PFSK-1 (cell line): ENCODE measurements around the gene HOXA2.

ENCODE experiments used
- POLR2AphosphoS5 ChIP-seq: IDR thresholded peaks from 2 replicates; pipeline ENCODE4 v1.6.1; 2012; ENCODE audit warnings: low read depth, mild to moderate bottlenecking, control low read depth, low read length, moderate library complexity
- SIN3A ChIP-seq: IDR thresholded peaks from 2 replicates; pipeline ENCODE4 v1.6.1; 2012; ENCODE audit warnings: mild to moderate bottlenecking, low read length, moderate library complexity, borderline replicate concordance; ENCODE audit not compliant: insufficient read depth
- TAF1 ChIP-seq: IDR thresholded peaks from 2 replicates; pipeline ENCODE4 v1.6.1; 2012; ENCODE audit warnings: low read length, control low read depth, borderline replicate concordance; ENCODE audit not compliant: insufficient read depth
- TF ChIP-seq, protein P1 (sequence below), 2 experiments: IDR thresholded peaks; 2 replicates each; pipeline versions ENCODE4 v1.6.1 to v1.8.0; 2011 to 2012; ENCODE audit warnings: low read depth in 2 of 2, low read length in 2 of 2, control low read depth in 1 of 2, inconsistent platforms in 1 of 2, mild to moderate bottlenecking in 1 of 2, moderate library complexity in 1 of 2; ENCODE audit not compliant: insufficient read depth in 1 of 2

DNA sequence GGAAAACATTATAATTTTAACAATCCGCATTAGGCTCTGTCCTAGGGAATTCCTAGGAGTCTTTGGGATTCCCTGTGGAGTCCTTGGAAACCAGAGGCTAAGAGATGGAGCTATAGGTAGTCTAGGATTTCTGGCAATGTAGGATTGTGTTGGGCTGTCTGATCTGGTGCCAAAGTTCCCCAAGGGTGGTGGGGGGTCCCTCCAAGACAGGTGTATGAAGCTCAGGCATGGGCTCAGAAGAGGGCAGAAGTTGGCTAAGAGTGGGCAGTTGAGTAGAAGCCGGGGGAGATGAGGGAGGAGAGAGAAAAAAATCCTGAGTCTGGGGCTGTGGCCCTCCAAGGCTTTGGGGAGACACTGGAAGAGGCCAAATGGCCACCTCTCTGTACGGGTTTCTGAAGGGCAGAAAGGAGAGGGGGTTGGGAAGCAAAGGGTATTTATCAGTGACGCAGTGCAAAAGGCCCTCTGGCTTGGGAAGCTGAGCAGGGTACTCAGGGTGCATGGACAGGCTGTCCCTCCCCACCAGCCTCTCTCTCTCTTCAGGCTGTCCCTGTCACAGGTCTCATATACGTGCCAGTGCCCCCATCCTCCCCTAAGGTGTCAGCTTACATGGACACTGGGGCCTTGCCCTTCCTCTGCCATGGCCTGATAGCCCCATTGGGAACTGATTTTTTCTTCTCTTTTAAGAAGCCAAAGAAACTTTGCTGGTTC lies 44.2 kb upstream of the HOXA2 start:
- TF ChIP-seq POLR2AphosphoS5 = no peak
- TF ChIP-seq TAF1 = no peak
- no peak for TF ChIP-seq SIN3A
- TF ChIP-seq, protein P1, sequence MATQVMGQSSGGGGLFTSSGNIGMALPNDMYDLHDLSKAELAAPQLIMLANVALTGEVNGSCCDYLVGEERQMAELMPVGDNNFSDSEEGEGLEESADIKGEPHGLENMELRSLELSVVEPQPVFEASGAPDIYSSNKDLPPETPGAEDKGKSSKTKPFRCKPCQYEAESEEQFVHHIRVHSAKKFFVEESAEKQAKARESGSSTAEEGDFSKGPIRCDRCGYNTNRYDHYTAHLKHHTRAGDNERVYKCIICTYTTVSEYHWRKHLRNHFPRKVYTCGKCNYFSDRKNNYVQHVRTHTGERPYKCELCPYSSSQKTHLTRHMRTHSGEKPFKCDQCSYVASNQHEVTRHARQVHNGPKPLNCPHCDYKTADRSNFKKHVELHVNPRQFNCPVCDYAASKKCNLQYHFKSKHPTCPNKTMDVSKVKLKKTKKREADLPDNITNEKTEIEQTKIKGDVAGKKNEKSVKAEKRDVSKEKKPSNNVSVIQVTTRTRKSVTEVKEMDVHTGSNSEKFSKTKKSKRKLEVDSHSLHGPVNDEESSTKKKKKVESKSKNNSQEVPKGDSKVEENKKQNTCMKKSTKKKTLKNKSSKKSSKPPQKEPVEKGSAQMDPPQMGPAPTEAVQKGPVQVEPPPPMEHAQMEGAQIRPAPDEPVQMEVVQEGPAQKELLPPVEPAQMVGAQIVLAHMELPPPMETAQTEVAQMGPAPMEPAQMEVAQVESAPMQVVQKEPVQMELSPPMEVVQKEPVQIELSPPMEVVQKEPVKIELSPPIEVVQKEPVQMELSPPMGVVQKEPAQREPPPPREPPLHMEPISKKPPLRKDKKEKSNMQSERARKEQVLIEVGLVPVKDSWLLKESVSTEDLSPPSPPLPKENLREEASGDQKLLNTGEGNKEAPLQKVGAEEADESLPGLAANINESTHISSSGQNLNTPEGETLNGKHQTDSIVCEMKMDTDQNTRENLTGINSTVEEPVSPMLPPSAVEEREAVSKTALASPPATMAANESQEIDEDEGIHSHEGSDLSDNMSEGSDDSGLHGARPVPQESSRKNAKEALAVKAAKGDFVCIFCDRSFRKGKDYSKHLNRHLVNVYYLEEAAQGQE (IDR thresholded peaks at IDR 0.05; ENCODE audit: insufficient read depth in 1 of 2, low read depth in 2 of 2, low read length in 2 of 2) = no peak
